NCI-H1092 (cell line): ENCODE results near the gene HOXA3.

Experiments
- DNase-seq: peaks from one replicate; lab custom pipeline; 2025; lab: John Stamatoyannopoulos, UW

The HOXA3 gene

DNA sequence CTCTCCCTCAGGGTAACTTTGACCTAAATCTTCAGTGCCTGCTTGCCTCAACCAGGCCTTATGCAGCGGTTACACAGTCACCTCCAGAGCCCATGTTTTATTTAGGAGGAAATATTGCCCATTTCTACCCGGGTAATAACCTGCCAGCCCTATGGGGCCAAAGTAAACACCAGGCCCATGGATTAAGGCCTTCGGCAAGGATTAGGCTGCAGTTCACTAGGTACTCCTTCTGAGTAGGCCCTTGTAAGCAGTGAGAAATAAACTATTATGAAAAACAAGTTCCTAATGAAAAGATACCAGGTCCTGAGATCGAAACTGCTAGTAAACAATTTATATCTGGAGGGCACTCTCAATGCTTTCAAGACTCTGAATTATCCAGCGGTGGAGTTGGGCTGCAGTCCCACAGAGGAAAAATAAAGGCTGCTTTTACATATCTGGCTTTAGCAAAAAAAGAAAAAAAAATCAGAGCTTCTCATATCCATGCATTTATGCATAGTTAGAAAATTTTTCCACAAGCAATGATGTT is 25.5 kb upstream of the HOXA3 start:
- DNase-seq = no peak

DNA sequence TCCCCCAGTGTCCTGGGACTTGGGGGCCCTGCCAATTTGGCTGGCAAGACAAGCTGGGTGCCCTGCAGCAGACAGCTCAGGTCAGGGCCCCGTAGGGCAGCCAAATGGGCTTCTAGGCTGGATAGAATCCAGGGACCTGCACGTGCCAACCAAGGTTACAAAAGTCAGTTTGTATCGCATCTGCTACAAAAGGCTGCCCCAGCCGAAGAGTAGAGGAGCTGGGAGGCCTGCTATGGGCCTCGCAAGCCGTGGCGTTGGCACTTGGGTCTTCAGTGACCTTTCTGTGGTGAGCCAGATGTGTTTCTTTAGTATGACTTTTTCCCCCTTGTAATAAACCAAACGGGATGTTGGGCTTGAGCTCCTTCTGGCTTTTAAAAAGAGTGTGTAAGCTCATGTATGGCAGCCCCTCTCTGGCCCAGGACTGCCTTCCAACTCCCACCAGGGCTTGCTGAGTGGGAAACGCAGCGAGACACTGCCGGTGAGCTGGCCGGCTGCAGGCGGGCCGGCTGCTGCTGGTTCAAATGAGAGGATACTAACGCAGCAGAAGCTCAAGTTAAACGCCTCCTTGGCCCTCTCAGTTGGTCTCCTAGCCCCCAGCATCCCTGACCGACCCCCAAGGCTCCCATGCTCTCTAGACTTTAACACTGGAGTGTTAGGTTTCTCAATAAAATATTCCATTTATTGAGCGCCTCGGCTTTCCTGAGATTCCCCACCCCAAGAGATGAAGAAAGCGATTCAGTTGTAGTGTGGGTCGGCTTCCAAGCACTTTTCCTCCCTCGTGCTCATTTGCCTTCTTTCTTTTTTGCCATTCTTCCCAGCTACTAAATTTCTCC is 24.8 kb upstream of the HOXA3 start:
- no peak for DNase-seq

DNA sequence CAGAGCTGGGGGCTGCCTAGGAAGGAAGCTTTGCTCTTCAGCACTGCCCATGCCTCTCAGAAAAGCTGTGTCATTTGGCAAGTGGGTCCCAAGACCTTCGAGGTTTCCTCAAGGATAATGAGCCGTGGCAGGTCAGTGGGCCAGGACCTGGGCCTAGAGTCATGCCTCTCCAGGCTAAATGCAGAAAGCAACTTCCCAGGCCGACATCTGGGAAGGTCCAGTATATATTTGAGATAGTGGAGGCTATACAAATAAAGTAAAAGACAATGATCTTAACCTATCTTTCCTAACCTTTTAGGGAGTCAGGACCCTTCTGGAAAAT is 24.1 kb upstream of the HOXA3 start:
- no peak for DNase-seq

DNA sequence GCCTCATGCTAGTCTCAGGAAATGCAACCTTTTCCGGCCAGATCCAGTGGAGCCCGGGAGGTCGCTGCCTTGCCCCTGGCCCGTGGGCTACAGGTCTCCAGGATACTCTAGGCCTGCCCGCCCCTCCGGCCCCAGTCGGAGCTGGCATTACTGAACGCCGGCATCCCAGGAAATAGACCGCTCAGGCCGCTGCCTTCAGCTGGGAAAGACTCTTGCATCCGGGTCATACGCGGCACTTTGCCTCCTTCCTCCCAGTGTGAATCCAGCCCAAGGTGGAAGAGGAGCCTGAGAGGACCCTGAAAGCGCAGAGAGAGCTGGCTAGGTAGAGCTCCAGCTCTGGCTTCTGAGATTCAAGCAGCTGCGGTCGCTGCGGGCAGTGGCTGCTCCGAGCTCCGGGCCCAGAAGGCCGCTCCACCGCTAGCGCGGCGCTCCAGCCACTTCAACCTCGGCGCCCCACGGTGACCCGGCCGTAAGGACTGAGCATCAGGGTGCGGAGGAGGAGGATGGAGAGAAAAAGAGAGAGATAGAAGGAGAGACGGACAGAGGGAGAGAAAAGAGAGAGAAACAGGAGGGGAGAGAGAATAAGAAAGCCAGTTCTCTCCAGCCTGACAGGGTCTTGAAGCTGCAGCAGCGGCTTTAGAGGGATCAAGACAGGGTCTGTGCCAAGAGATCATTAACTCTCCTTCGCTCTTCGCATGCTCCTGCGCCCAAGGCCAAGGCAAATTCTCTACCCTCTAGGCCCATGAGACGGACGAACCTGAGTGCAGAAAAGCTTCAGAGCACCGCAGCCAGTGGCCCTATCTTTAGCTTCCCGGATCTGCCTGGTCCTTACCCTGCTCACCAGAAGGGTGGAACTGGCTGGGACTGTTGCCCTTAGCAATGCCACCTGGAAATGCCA is 23.5 kb upstream of the HOXA3 start:
- no peak for DNase-seq

DNA sequence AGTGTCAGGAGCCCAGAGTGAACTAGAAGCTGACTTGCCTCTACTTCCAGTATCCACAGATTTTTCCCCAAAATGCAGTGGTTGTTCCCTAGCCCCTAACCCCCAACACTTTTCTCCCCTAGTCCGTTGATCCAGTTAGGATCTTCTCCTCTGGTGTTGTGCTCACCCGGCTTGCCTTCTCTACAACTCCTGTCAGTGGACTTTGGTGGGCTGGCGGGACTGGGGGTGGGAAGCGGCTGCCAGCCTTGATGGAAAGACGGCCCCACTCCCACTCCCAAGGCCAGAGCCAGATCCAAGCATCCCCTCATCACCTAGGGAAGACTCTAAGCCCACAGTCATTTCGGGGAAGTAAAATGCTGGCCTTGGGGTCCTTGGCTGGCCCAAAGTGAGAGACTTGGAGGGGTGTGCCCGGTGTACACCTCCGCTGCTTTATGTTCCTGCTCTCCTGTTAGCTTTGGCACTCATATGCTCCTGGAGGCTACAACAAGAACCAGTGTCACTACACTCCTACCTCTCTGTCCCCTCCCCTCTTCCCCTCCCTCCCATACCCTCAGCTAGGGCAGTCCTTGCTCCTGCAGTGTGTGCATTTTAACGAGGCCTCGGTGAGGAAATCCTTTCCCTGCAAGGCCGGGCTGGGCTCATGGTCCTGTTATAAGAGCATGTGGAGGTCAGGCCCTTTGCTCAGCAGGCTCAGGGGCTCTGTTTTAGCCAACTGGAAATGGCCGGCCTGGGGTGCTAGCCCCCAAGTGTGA is 22.7 kb upstream of the HOXA3 start:
- DNase-seq = no peak

DNA sequence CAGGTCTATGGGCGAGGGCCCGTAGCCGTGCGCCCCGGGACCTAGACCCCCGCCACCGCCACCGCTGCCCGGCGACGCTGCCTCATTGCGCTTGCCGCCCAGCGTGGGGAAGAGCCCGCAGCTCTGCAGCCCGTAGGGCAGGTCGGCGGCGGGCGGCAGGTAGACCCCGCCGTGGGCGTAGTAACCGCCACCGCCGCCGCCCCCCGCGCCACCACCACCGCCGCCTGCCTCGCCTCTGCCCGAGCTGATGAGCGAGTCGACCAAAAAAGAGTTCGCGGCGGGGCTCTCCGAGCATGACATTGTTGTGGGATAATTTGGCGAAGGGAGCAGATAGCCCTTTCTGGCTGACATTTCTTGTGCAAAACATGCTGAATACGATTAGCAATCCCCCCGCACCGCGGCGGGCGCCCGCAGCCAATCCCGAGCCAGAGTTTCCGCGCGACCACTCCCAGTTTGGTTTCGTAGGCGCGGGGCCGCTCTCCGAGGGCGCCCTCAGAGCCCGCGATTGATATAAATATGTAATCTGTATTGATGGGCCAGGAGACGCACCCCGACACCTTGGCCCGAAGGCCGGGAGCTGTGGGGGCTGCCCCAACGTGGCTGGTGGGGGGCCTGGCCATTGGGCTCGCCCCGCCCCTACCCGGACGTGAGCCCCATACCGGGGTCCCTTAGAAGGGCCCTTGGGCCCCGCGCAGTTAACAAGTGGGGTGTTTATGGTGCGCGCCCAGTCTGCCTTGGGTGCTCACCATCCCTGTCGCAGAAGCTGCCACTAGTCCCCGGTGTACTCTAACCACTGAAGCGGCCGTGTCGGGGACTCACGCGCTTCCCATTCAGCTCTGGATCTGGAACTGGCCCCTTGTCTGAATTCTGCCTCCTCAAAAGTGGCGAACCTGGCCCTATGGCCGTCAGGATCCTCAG is 21.8 kb upstream of the HOXA3 start, which contains the start of gene HOXA10:
TSS of gene HOXA10 (minus strand) at position 365 of the 918 bp plus-strand sequence. CDS start at position 351, 14 bp downstream.
- peak; percentile 76 for DNase-seq

DNA sequence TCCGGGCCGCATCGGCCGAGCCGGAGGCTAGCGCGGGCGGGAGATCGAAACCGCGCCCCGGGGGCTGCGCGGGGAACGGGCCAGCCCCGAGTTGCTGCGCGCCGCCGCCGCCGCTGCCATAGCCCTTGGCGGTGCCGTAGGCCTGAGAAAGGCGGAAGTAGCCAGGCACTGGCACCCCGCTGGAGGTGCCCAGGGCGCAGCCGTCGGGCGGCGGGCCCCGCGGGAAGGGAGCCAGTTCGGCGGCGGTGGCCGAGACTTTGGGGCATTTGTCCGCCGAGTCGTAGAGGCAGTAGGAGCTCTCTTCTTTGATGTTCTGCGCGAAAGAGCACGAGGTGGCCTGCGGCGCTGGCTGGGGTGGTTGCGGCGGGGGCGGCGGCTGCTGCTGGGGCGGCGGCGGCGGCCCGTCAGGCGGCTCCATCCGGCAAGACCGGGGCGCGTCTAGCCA is 21.1 kb upstream of the HOXA3 start:
- no peak for DNase-seq

DNA sequence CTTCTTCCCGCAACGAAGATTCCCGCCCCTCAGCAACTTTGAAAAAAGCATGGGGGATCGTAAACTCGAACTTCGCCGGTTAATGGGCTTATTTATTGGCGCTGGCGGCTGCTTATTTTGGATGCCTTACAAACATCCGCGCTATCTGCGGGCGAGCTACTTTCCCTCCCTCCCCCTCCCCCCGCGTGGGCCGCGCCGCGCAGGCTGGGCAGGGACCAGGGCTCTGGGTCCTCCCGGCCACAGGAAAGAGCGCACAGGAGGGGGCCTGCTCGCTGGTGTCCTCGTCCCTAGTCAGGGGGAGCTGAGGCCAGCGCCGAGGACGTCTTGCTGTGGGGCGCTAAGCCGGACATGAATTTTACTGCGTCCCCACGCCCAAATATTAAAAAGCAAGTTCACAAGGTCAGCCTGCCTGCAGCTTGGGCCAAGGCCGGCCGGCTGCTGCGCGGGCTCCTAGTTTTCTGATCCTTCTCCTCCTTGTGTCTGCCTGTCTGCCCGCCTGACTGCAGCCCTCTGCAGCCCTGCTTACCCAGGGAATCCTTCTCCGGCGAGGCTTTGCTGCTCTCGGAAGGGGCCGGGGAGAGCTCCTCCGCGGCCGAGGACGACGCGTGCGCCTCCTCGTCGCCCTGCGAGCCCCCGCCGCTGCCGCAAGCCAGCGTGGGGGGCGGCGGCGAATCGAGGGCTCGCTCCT is 20.6 kb upstream of the HOXA3 start:
- peak; percentile 50 for DNase-seq

DNA sequence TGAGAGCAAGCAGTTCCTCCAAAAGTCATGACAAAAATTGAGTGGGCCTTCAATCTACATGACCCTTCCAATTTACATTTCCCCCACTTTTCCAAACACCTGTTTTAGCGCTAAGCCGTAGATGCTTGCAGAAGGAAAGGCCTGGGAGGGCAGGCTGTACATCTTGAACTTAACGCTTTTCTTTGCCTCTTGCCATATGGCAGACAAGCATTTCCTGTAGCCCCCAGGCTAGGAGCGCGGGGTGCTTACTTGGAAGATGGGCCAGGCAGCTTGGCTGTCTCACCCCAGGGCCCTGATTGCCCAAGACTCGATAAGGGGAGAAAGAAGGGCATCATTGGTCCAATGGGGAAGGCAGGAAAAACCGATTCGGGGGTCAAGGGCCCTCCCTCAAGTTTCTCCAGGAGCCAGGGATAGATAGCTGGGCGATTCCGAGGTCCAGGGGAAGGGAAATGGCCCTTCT is 20.0 kb upstream of the HOXA3 start:
- DNase-seq = no peak

DNA sequence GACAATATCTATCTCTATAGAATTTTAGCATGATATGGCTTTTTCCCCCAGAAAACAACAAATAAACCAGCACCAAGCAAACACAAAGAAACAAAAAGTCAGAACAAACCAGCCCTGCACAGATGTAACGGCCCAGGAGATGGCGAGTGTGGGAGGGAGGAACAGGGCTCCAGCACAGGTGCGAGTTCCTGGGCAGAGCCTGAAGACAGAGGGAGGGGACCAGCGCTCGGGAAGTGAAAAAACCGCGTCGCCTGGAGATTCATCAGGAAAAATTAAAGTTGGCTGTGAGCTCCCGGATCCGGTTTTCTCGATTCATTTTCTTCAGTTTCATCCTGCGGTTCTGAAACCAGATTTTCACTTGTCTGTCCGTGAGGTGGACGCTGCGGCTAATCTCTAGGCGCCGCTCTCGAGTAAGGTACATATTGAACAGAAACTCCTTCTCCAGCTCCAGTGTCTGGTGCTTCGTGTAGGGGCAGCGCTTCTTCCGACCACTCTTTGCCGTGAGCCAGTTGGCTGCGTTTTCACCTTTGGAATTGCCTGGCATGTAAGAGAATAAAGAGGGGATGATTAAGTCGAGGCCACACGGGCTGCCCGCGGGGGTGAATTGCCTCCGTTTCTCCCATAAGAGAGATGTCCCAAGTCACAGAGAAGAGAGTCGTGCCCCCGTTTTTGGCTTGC is 19.4 kb upstream of the HOXA3 start:
- DNase-seq = peak; percentile 56

DNA sequence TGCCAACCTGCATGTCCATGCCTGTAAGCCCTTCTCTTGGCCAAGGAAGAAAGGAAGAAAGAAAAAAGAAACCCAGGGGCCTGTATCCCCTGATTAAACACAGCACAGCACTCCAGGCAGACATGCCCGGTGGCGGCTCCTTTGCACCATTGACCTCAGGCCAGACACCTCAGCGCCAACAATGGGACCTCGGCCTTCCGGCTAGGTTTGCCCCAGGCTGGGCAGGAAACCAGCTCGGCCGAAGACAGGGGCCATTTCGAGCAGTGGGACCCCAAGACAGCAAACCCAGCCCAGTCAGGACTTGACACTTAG is 18.9 kb upstream of the HOXA3 start:
- no peak for DNase-seq

DNA sequence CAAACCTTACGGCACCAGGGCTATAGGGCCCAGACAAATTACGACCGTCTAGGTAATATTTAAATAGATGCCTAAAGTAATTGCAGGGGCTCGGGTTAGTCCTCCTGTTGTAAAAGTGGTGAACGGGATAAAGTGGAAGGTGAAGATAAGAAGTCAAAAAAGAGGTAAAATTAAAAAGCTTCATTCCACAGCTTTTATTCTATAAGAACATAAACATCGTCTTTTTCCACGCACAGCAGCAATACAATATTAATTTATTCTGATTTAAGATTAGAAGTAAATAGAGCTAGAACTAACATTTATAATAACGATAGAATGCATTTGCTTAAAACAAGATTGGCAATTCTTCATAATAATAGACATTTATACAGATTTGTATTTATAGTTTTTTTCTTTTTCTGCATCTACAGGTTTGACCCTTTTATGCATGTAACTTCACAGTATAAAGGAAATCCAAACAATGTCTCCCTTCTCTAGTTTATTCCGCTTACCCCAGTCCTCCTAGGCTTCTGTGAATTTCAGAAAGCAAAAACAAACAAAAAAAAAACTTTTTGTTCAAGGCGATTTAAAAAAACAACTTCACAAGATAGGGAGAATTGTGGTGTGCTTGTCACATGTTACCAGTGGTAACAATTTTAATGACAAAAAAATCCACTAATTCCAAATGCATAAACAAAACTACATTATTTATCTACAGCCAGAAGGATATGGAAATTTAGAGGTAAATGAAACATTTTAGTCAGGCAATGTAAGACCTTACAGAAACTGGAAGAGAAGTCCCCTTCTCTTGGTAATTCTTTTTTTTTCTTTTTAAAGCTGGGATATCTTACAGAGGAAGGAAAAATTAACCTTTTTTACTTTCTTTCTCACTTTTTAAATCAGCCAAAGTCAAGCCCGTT is 18.3 kb upstream of the HOXA3 start:
- DNase-seq = no peak

DNA sequence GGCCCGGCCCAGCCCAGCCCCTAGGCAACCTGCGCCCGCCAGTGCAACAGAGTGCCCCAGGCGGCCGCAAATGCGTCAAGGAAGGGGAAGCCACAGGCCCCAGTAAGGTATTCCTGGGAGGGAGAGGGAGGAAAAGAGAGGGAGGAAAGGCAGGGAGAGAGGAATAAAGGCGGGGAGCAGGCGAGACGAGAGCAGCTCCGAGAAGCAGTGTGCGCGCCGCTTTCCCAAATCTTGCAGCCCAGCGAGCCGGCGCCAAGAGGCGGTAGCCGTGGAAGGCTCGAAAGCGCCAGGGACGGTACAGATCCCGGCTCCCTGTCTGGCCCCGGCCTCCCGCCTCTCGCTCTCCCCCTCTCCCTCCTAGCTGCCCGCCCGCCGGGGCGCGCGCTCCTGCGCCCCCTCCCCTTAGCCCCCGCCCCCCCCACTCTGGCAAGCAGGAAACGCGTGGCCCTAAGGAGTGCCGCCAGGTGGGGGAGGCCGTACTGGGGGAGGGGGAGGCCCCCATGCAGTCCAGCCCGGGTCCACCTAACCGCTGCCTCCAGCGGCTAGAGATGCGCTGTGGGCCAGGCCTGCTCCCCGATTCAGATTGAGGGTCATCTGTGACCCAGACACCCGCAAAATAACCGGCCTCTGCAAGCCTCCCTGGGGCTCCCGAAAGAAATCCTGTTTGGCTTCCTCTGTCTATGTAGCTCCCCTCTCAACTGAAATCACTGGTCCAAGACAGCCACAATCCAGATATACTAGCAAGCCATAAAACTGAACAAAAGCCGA is 17.5 kb upstream of the HOXA3 start:
- peak; percentile 82 for DNase-seq

DNA sequence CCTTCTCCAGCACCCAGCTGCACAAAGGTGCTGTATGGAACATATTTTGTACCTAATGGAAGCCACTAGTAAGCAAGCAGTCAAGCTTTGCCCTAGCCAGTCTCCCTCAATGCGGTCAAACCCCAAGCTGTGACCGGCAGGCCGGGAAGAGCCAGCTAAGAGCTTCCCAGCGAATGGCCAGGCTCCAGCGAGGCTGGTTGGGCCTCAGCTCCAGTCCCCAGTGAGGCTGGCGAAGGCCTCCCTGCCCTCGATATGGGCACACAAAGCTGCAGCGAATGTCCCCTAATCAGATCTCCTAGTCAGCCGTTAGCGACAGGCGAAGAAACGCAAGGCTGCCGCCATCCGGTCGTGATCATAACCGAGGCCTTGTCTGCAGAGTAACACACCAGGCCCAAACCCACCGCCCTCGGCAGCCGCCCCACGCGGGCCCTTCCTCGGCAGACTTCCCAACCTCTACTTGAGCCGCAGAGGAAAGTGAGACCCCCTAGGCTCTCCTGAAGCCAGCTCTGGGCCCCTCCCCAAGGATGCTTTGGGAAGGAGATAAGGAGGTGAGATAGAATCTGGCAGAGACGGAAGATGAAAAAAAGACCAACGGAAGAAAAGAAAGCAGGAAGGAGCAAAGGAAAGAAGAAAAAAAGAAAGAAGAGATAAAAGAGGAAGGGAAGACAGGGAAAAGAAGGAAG is 16.0 kb upstream of the HOXA3 start:
- DNase-seq = peak; percentile 73

DNA sequence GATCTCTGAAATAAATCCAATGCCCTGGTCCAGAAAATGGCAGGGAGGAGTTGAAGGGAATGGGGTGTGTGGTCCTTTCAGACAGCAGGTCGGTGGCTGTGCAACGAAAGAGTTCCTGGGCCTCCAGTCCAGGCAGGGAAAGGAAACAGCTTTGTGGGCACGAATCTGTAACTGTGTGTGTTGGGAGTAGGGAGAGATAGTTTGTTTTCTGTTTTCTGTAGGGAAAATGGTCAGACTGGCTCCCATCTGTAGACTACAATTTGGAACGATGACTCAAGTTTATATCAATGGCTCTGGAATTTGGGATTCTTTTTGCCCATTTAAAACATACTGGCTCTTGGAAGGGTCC is 15.5 kb upstream of the HOXA3 start:
- no peak for DNase-seq

DNA sequence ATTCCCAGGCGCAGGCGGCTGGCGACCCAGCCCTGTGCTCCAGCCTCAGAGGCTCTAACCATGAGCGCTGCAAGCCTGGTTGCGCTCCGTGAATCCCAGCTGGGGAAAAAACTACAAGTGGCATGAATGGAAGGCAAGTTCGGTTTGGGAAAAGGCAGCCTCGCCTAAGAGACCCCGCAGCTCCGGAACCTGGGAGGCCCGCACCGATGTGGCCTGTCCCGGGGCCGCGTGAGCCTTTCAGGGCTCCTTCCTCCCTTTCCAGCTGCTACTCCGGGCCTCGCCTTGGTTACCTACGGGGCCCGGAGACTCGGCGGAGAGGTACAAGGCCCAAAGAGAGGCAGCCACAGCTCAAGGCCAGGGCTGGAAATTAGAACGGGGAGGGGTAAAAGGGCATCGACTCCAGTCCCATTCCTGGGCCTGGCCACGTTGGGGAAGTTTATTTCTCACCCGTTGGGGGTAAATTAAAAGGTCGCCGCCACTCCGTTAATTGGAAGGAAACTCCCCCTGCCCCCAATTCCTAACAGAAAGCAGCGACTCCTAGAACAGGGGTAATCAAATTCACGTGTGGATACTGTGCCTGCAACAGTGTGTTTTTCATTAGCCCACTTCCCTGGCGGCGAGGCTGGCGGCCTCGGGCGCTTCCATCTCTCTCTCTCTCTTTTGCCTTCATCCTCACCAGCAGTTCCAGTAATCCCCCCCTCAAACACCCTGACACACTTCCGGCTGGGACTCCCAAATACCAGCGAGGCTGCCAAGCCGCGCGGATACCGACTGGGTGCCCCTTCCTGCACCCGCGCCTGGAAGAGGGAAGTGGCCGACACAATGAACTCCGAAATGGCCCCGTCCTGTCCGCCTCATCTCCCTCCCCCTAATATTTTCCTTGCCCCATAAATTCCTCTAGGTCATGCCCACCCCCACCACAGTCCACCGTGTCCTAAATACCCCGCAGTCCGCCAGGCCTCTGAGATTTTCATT is 14.4 kb upstream of the HOXA3 start:
- no peak for DNase-seq
